NCI-H345 treated with DMSO at 0.1 percent for 48 hours (cell line): ENCODE data around the gene HOXD1.

Experiments
- DNase-seq: peaks from one replicate; lab custom pipeline; 2025; ENCODE audit not compliant: unreplicated experiment; lab: John Stamatoyannopoulos, UW

HOXD1 gene

GRCh38 chr2:176187899-176188773 is at the start of gene HOXD1:
Gene HOXD1 (plus strand): TSS chr2:176188668. CDS start chr2:176188802, 134 bp downstream.
- peak; percentile 60 for DNase-seq

DNA sequence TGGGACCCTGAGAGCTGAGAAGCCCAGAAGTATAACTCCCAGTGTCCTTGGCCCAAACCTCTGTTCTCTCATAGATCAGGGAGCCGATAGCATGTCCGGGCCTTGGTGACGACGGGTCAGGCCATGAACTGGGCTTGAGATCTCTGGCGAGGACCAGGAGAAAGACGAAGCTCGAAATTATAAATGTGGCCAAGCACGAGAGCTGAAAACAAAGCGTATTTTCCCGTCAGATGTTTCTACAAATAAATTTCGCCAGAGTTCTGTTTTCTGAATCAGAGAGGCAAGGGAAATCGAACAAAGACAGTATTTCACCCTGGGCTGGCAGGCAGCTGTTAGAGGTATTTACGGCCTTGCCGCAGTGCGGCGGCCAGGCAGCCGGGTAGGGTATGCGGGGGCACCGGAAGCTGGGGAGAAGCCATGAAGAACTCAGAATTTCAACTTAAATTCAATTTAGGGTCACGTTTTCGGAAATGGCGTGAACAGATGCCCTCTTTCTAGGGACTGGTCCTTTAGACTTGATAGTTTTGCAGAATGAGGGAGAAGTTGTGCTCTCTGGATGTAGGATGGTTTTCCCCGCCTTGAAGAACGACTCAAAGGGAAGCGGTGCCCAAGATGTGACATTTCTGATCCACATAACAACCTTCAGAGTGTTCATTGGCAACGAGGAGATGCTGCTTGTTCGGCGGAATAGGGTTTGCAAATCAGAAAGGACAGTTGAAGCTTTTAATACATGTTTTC is 49.4 kb upstream of the HOXD1 start:
- no peak for DNase-seq

GRCh38 chr2:176139661-176140512 is 48.6 kb upstream of the HOXD1 start:
- no peak for DNase-seq

- peak; percentile 51 for DNase-seq
These were observed 47.8 kb upstream of the HOXD1 start for GRCh38 chr2:176140513-176141317.

GRCh38 chr2:176142281-176142680 is 46.2 kb upstream of the HOXD1 start:
- DNase-seq: no peak

DNA sequence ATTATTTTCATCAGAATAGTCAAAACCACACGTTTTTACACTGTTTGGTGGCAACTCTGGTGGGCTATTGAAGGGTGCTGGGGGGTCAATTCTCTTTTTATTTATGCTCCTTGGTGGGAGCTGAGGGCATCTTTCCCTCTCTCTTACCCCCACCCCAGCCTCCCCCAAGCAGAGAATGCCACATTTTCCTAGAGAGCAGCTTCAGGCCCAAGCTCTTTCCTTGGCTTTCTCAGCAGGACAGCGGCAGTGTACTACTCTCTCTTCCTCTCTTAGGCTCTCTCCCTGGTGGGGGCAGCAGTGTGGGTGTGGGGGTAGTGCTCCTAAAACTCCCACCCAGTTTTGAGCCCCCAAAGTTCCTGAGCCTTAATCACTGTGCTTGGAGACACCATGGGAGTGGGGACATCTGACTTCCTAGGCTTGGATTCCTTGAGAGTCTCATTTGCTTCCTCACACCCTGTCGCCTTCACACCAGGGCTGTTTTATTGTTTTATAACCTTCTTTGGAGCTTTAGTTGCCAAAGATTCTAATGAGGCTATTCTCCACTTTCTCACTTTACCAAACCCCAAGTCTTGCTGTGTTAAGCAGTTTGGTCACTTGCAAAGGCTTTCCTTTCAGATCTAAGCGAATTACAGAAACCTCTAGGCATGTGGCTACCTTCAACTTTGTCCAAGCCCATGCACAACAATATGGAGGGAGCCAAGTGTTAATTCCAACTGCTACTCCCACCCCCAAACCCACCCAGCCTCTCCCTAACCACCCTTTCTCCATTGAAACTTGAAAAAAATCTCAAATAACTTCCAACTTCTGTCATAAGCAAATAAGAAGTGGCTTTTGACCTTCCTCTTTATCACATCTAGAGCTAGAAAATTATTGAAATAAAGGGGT is 43.1 kb upstream of the HOXD1 start:
- DNase-seq: no peak

DNA sequence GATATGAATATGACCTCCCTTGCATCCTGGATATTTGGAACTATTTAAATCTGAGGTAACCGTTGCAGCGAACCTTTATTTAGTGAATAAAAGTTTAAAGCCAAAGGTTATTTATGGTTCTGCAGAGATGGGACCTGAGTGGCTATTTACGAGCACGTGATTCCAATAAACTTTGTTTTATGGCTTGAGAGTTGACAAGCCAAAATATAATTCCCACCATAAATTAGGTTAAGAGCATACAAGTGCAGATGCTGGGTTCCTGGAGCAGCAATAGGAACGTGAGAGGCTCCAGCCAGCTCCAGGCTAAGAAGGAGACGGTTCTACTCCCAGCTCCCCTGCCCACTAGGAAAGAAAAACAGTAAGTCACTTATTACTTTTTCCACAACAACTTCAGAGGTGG is 42.4 kb upstream of the HOXD1 start:
- no peak for DNase-seq

DNA sequence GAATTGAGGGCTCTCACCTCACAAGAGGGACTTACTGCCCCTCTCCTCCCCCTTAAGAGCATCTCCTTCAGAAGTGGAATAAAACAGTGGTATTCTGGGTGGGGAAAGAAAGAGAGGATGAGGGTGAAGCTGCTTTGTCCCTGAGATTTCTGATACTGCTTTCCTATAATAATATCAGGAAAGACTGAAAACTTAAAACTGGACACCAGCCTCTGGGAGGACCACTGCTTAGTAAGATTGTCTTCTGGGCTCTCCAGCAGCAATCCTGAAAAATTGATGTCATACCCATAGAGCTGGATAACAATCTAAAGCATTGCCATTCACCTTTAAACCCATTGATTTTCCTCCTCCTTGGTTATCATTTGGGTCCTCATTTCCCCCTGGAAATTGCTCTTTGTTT is 41.8 kb upstream of the HOXD1 start:
- DNase-seq: no peak

GRCh38 chr2:176147210-176147799 is 41.2 kb upstream of the HOXD1 start:
- DNase-seq: no peak

- DNase-seq: no peak
These were observed 40.5 kb upstream of the HOXD1 start for GRCh38 chr2:176147800-176148496.

DNA sequence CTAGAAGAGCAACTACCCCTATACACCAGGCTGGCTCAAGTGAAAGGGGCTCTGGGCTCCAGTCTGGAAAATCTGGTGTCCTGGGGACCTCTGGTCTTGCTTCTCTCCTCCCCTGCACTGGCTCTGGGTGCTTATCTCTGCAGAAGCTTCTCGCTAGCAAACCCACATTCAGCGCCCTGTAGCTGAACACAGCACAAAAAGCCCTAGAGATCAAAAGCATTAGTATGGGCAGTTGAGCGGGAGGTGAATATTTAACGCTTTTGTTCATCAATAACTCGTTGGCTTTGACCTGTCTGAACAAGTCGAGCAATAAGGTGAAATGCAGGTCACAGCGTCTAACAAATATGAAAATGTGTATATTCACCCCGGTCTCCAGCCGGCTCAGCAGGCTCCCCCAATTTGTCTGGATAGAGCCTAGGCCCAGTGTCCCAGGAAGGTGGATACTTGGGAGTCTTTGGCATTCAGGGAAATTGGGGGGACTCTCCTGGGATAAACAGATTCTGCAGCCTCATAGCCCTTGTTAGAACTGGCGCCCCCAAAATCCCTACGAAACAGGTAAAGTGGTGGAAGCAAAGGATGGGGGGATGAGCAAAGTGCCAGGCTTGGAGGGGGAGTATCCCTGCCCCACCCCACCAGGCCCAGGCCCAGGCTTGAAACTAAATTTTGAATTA is 39.6 kb upstream of the HOXD1 start:
- no peak for DNase-seq

GRCh38 chr2:176149481-176149938 is 39.0 kb upstream of the HOXD1 start:
- no peak for DNase-seq

DNA sequence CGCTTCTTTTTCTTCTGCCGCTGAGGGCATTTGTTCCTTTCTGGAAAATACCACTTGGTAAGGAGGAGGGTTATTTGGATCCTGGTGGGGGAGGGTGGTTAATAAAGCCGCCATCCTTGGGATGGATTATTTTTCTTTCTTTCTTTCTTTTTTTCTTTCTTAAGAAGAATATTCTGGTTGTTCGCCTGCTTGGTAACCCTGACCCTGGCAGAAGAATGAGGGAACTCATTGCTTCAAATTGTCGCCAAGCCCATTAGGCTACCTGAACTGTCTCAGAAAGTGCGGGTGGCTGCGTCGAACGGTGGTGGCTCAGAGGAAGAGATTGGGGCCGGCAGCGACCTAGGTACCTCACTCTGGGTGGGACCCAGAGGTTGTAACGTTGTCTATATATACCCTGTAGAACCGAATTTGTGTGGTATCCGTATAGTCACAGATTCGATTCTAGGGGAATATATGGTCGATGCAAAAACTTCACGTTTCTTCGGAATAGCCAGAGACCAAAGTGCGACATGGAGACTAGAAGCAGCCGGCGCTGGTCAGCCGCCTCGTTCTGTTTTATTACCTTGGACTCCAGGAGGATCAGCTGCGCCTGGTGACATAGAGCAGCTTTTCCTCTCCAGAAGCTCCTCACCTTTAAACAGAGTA is 38.4 kb upstream of the HOXD1 start:
- DNase-seq: no peak

- no peak for DNase-seq
These were observed 37.7 kb upstream of the HOXD1 start for GRCh38 chr2:176150584-176151441.

- peak; percentile 29 for DNase-seq
These were observed 36.8 kb upstream of the HOXD1 start, which contains the start of gene HOXD4 for GRCh38 chr2:176151442-176152287. Gene HOXD4 (plus strand): TSS chr2:176151550. CDS start chr2:176151634, 84 bp downstream.
